ENCODE measurements around the gene BPGM. TPM values are rescaled to one million over a fixed set of nuclear protein-coding genes. Genes with fewer than 3 reads are reported as not detected.
A peak's percentile ranks its signal among the peaks of the same experiment; 100 is the strongest.

Gene BPGM
- total and polyA plus RNA-seq, 9 donors = 17.2 to 36.8 (median 26.8) TPM

- DNase-seq = no peak
- no peaks in the 10 kb centered on the region for H3K36me3 ChIP-seq (ENCODE audit: control insufficient read depth, insufficient read depth, low read length)
- H3K4me1 ChIP-seq (ENCODE audit: control insufficient read depth, insufficient read depth, low read length) = no peaks in the 10 kb centered on the region
- H3K27me3 ChIP-seq (ENCODE audit: control insufficient read depth, insufficient read depth, low read length) = no peaks in the 10 kb centered on the region
- H3K4me3 ChIP-seq (ENCODE audit: low read length) = no peak overlapping the region
- no peak overlapping the region for H3K27ac ChIP-seq (ENCODE audit: low read length)
- no peaks in the 10 kb centered on the region for H3K9me3 ChIP-seq (replicated peaks; ENCODE audit: control insufficient read depth, low read depth, low read length)
Observed at GRCh38 chr7:134629445-134629844, 17.2 kb upstream of the BPGM start.

GRCh38 chr7:134630237-134630636 is 16.4 kb upstream of the BPGM start:
- Histone ChIP-seq H3K9me3 (replicated peaks; ENCODE audit: control insufficient read depth, low read depth, low read length) (no peaks in the 10 kb centered on the region), H3K4me3 (ENCODE audit: low read length) (no peak overlapping the region), H3K36me3 (ENCODE audit: control insufficient read depth, insufficient read depth, low read length) (no peaks in the 10 kb centered on the region), H3K27ac (ENCODE audit: low read length) (no peak overlapping the region), H3K27me3 (ENCODE audit: control insufficient read depth, insufficient read depth, low read length) (no peaks in the 10 kb centered on the region), H3K4me1 (ENCODE audit: control insufficient read depth, insufficient read depth, low read length) (no peaks in the 10 kb centered on the region)
- no CpG with 5 or more reads among the region's 1 CpG for WGBS (ENCODE audit: insufficient coverage)
- no peak for DNase-seq

GRCh38 chr7:134630893-134631292 is 15.8 kb upstream of the BPGM start:
- Histone ChIP-seq H3K27ac (ENCODE audit: low read length) (no peak overlapping the region), H3K27me3 (ENCODE audit: control insufficient read depth, insufficient read depth, low read length) (no peaks in the 10 kb centered on the region), H3K9me3 (replicated peaks; ENCODE audit: control insufficient read depth, low read depth, low read length) (no peaks in the 10 kb centered on the region), H3K4me1 (ENCODE audit: control insufficient read depth, insufficient read depth, low read length) (no peaks in the 10 kb centered on the region), H3K4me3 (ENCODE audit: low read length) (no peak overlapping the region), H3K36me3 (ENCODE audit: control insufficient read depth, insufficient read depth, low read length) (no peaks in the 10 kb centered on the region)
- no peak for DNase-seq

GRCh38 chr7:134632052-134632451 is 14.6 kb upstream of the BPGM start:
- H3K36me3 ChIP-seq (ENCODE audit: control insufficient read depth, insufficient read depth, low read length) = no peaks in the 10 kb centered on the region
- H3K4me3 ChIP-seq (ENCODE audit: low read length) = no peak overlapping the region
- H3K27ac ChIP-seq (ENCODE audit: low read length) = no peak overlapping the region
- no peaks in the 10 kb centered on the region for H3K27me3 ChIP-seq (ENCODE audit: control insufficient read depth, insufficient read depth, low read length)
- no peaks in the 10 kb centered on the region for H3K9me3 ChIP-seq (replicated peaks; ENCODE audit: control insufficient read depth, low read depth, low read length)
- no peak for DNase-seq
- H3K4me1 ChIP-seq (ENCODE audit: control insufficient read depth, insufficient read depth, low read length) = no peaks in the 10 kb centered on the region

DNA sequence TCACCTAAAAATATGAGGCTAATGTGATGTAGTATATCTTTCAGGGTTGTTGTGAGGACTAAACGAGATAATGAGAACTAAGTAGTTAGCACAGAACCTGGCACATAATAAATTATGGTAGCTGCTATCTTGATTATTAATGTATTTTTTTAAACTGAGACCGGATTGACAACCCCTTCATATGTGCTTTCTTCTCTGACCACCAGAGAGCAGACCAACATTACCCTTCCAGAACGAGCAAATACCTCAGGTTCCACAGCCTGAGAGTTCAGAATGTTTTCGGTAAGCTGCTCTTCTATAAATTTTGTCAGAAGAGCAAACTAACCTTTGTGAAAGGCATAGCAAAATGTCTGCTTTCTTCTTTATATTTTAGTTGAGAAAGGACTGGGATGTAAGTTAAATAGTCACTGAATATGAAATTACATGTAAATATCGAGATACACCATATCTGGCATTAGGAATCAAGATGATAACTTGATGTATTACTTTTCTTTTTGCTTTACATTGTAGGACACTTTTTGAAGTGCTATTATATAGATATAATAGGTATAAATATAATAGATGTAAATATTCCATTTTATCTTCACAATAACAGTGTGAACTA is 13.6 kb upstream of the BPGM start:
- peak; percentile 14 for DNase-seq
- WGBS (ENCODE audit: insufficient coverage) = no CpG with 5 or more reads among the region's 5 CpGs
- Histone ChIP-seq H3K27ac (ENCODE audit: low read length) (no peak overlapping the region), H3K36me3 (ENCODE audit: control insufficient read depth, insufficient read depth, low read length) (no peaks in the 10 kb centered on the region), H3K4me1 (ENCODE audit: control insufficient read depth, insufficient read depth, low read length) (no peaks in the 10 kb centered on the region), H3K27me3 (ENCODE audit: control insufficient read depth, insufficient read depth, low read length) (no peaks in the 10 kb centered on the region), H3K4me3 (ENCODE audit: low read length) (no peak overlapping the region), H3K9me3 (replicated peaks; ENCODE audit: control insufficient read depth, low read depth, low read length) (no peaks in the 10 kb centered on the region)

- no CpG with 5 or more reads among the region's 2 CpGs for WGBS (ENCODE audit: insufficient coverage)
- no peak overlapping the region for H3K27ac ChIP-seq (ENCODE audit: low read length)
- no peaks in the 10 kb centered on the region for H3K9me3 ChIP-seq (replicated peaks; ENCODE audit: control insufficient read depth, low read depth, low read length)
- H3K36me3 ChIP-seq (ENCODE audit: control insufficient read depth, insufficient read depth, low read length) = no peaks in the 10 kb centered on the region
- H3K4me1 ChIP-seq (ENCODE audit: control insufficient read depth, insufficient read depth, low read length) = no peaks in the 10 kb centered on the region
- H3K4me3 ChIP-seq (ENCODE audit: low read length) = no peak overlapping the region
- no peaks in the 10 kb centered on the region for H3K27me3 ChIP-seq (ENCODE audit: control insufficient read depth, insufficient read depth, low read length)
- no peak for DNase-seq
Observed at GRCh38 chr7:134636008-134636449, 10.6 kb upstream of the BPGM start.

DNA sequence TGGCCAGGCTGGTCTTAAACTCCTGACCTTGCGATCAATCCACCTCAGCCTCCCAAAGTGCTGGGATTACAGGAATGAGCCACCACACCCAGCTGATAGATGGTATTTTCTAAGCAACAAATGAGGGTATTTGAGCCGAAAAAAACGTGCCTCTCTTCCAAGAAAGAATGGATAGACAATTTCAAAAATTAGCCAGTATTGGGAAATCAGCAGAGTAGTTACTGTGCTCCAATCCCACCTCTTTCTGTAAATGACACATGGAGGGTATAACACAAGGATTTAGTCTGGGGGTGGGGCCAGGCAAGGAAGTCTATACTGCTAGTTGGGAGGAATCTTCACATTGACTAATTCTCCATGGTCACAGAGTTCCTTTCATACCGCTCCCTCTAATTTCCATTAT is 9.2 kb upstream of the BPGM start:
- no CpG with 5 or more reads among the region's 4 CpGs for WGBS (ENCODE audit: insufficient coverage)
- DNase-seq = no peak
- Histone ChIP-seq H3K27me3 (ENCODE audit: control insufficient read depth, insufficient read depth, low read length) (no peaks in the 10 kb centered on the region), H3K36me3 (ENCODE audit: control insufficient read depth, insufficient read depth, low read length) (no peaks in the 10 kb centered on the region), H3K9me3 (replicated peaks; ENCODE audit: control insufficient read depth, low read depth, low read length) (no peaks in the 10 kb centered on the region), H3K4me1 (ENCODE audit: control insufficient read depth, insufficient read depth, low read length) (no peaks in the 10 kb centered on the region), H3K27ac (ENCODE audit: low read length) (no peak overlapping the region), H3K4me3 (ENCODE audit: low read length) (no peak overlapping the region)

- Histone ChIP-seq H3K27ac (ENCODE audit: low read length) (no peak overlapping the region), H3K4me3 (ENCODE audit: low read length) (no peak overlapping the region), H3K27me3 (ENCODE audit: control insufficient read depth, insufficient read depth, low read length) (no peaks in the 10 kb centered on the region), H3K4me1 (ENCODE audit: control insufficient read depth, insufficient read depth, low read length) (no peaks in the 10 kb centered on the region), H3K36me3 (ENCODE audit: control insufficient read depth, insufficient read depth, low read length) (no peaks in the 10 kb centered on the region), H3K9me3 (replicated peaks; ENCODE audit: control insufficient read depth, low read depth, low read length) (no peaks in the 10 kb centered on the region)
- DNase-seq = no peak
- 80% methylated on average over 1 of the region's 7 CpGs for WGBS (ENCODE audit: insufficient coverage)
Observed at GRCh38 chr7:134637934-134638719, 8.5 kb upstream of the BPGM start.

- WGBS (ENCODE audit: insufficient coverage) = no CpG with 5 or more reads among the region's 3 CpGs
- Histone ChIP-seq H3K4me3 (ENCODE audit: low read length) (no peak overlapping the region), H3K9me3 (replicated peaks; ENCODE audit: control insufficient read depth, low read depth, low read length) (no peaks in the 10 kb centered on the region)
Observed at GRCh38 chr7:134639061-134639460, 7.6 kb upstream of the BPGM start.

DNA sequence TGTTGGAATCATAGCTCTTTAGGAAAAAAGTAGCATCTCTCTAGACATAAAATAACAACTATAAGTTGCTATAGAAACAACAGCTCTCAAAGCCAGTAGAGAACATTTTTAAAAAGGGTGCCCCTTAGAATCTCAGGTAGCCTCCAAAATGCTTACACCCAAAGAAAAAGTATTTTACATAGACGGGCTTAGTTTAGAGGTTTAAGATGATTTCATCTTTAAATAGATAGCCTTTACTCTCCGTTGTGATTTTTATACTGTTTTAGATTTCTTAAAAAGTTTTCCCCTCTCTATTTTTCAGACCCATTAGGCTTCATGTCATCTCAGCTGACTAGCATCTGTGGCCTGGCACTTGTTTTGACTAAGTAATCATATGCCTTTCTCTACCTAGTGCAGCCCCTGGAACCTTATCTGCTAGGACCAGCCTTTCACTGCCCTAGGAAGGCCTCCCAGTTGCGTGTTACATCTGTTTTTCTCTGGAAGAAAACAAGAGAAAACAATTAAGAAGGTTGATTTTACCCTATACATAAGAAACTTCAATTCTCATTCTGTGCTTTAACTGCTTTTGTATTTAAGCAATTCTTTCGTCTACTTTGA is 6.9 kb upstream of the BPGM start:
- H3K27me3 ChIP-seq (ENCODE audit: control insufficient read depth, insufficient read depth, low read length) = no peaks in the 10 kb centered on the region
- no peaks in the 10 kb centered on the region for H3K9me3 ChIP-seq (replicated peaks; ENCODE audit: control insufficient read depth, low read depth, low read length)
- no peak overlapping the region for H3K4me3 ChIP-seq (ENCODE audit: low read length)
- H3K4me1 ChIP-seq (ENCODE audit: control insufficient read depth, insufficient read depth, low read length) = no peaks in the 10 kb centered on the region
- no CpG with 5 or more reads among the region's 4 CpGs for WGBS (ENCODE audit: insufficient coverage)
- H3K27ac ChIP-seq (ENCODE audit: low read length) = no peak overlapping the region
- H3K36me3 ChIP-seq (ENCODE audit: control insufficient read depth, insufficient read depth, low read length) = no peaks in the 10 kb centered on the region
- no peak for DNase-seq

More at GRCh38 chr7:134639061-134639460, 7.6 kb upstream of the BPGM start:
- H3K27me3 ChIP-seq (ENCODE audit: control insufficient read depth, insufficient read depth, low read length) = no peaks in the 10 kb centered on the region
- DNase-seq = no peak
- no peaks in the 10 kb centered on the region for H3K4me1 ChIP-seq (ENCODE audit: control insufficient read depth, insufficient read depth, low read length)
- no peak overlapping the region for H3K27ac ChIP-seq (ENCODE audit: low read length)
- H3K36me3 ChIP-seq (ENCODE audit: control insufficient read depth, insufficient read depth, low read length) = no peaks in the 10 kb centered on the region
